Germinal center (tissue), 1 donor: ENCODE results near the gene VMO1.

Experiments used
- DNase-seq: peaks from one replicate; pipeline ENCODE4 v3.0.0; 2012; ENCODE audit warnings: mixed read lengths, low spot score

The VMO1 gene

GRCh38 chr17:4800462-4801196 is 14.5 kb upstream of the VMO1 start:
- no peak for DNase-seq

- DNase-seq: no peak
Measured at GRCh38 chr17:4796552-4796920, 10.4 kb upstream of the VMO1 start.

GRCh38 chr17:4795168-4795567 is 9.0 kb upstream of the VMO1 start:
- no peak for DNase-seq

GRCh38 chr17:4790705-4791088 is 4.5 kb upstream of the VMO1 start:
- no peak for DNase-seq

- DNase-seq: peak; percentile 93
Measured at GRCh38 chr17:4789951-4790704, 4.0 kb upstream of the VMO1 start.

GRCh38 chr17:4789701-4789950 is 3.5 kb upstream of the VMO1 start:
- no peak for DNase-seq

GRCh38 chr17:4788807-4789700 is 2.9 kb upstream of the VMO1 start, which contains the start of gene GLTPD2:
Gene GLTPD2, plus strand, starts transcription at chr17:4788964. Its CDS starts 48 bp downstream, at chr17:4789012.
- DNase-seq: no peak

- DNase-seq: no peak
Measured at GRCh38 chr17:4788159-4788806, 2.1 kb upstream of the VMO1 start.

GRCh38 chr17:4786516-4786915 is 352 bp upstream of the VMO1 start:
- no peak for DNase-seq

GRCh38 chr17:4785311-4786105 is 656 bp downstream of the VMO1 start:
- no peak for DNase-seq

- no peak for DNase-seq
Measured at GRCh38 chr17:4782652-4783051, 3.5 kb downstream of the VMO1 start.

- DNase-seq: no peak
Measured at GRCh38 chr17:4780325-4780955, 5.7 kb downstream of the VMO1 start.

- DNase-seq: no peak
Measured at GRCh38 chr17:4777969-4778760, 8.0 kb downstream of the VMO1 start.

GRCh38 chr17:4772235-4772613 is 13.9 kb downstream of the VMO1 start:
- DNase-seq: no peak

GRCh38 chr17:4771519-4772234 is 14.5 kb downstream of the VMO1 start, which contains the start of gene TM4SF5:
Gene TM4SF5, plus strand, starts transcription at chr17:4771886. Its CDS starts 37 bp downstream, at chr17:4771923.
- no peak for DNase-seq

GRCh38 chr17:4769628-4770027 is 16.5 kb downstream of the VMO1 start:
- no peak for DNase-seq

GRCh38 chr17:4768298-4768697 is 17.9 kb downstream of the VMO1 start:
- DNase-seq: no peak

- DNase-seq: no peak
Measured at GRCh38 chr17:4766723-4767122, 19.4 kb downstream of the VMO1 start.

GRCh38 chr17:4766201-4766600 is 20.0 kb downstream of the VMO1 start:
- no peak for DNase-seq
